Spinal cord (tissue), 10 donors: Measurements from ENCODE around the gene PDE6G. TPM values are rescaled to one million over a fixed set of nuclear protein-coding genes. Genes with fewer than 3 reads are reported as not detected.
A peak's percentile ranks its signal among the peaks of the same experiment; 100 is the strongest.

Source experiments
- DNase-seq, 6 donors: peaks; one replicate each; pipeline versions ENCODE4 v3.0.0 to v3.0.0-alpha.2; 2013 to 2015; ENCODE audit warnings: low spot score in 6 of 6, low read depth in 4 of 6
- H3K27ac ChIP-seq: one replicate; pipeline ENCODE4 v1.5.1; 2013; ENCODE audit warnings: low read depth, low read length, control low read depth
- H3K27me3 ChIP-seq: one replicate; pipeline ENCODE4 v1.6.1; 2013; ENCODE audit warnings: low read length; ENCODE audit not compliant: control insufficient read depth, insufficient read depth
- H3K36me3 ChIP-seq: one replicate; pipeline ENCODE4 v1.6.1; 2013; ENCODE audit warnings: low read length; ENCODE audit not compliant: control insufficient read depth, insufficient read depth
- H3K4me1 ChIP-seq: one replicate; pipeline ENCODE4 v1.6.1; 2013; ENCODE audit warnings: low read length; ENCODE audit not compliant: control insufficient read depth, insufficient read depth
- H3K4me3 ChIP-seq: one replicate; pipeline ENCODE4 v1.5.1; 2013; ENCODE audit warnings: low read depth, low read length, control low read depth
- H3K9me3 ChIP-seq: one replicate; pipeline ENCODE4 v1.6.1; 2013; ENCODE audit warnings: low read length; ENCODE audit not compliant: control insufficient read depth, insufficient read depth
- WGBS: methylation state at CpG from one replicate; pipeline ENCODE4 v1.1.5; 2013; ENCODE audit warnings: missing lambda C conversion rate; ENCODE audit not compliant: insufficient coverage; 5-methylcytosine and 5-hydroxymethylcytosine counted together
- polyA plus RNA-seq, 2 donors: library from polyadenylated mRNA; unstranded; fragments of 120-200 nt; gene quantifications; one replicate each; pipeline ENCODE4 v1.2.1, GENCODE V29; 2013; ENCODE audit not compliant: insufficient read length in 2 of 2
- total RNA-seq, 2 donors: library from RNA; depleted of rRNA in 1 of 2; stranded (reverse); fragments of 120-200 nt in 1 of 2; fragments of >200 nt in 1 of 2; gene quantifications; one replicate each; pipeline versions ENCODE4 v1.2.3 to v1.2.4, GENCODE V29; 2013 to 2014
- donor health status: healthy.

The PDE6G gene
- total and polyA plus RNA-seq, 4 donors: 1.9 to 3.7 (median 2.0) TPM; not detected in 1

- Histone ChIP-seq H3K27ac (no peak overlapping the region), H3K9me3 (no peaks in the 10 kb centered on the region), H3K27me3 (no peaks in the 10 kb centered on the region), H3K36me3 (peaks cover 80% of the 10 kb centered on the region), H3K4me1 (peaks cover 20% of the 10 kb centered on the region), H3K4me3 (no peak overlapping the region)
- DNase-seq: no peak
- WGBS: 93% methylated on average over 41 of the region's 41 CpGs
Observed at GRCh38 chr17:81687770-81688541, 31.6 kb upstream of the PDE6G start.

DNA sequence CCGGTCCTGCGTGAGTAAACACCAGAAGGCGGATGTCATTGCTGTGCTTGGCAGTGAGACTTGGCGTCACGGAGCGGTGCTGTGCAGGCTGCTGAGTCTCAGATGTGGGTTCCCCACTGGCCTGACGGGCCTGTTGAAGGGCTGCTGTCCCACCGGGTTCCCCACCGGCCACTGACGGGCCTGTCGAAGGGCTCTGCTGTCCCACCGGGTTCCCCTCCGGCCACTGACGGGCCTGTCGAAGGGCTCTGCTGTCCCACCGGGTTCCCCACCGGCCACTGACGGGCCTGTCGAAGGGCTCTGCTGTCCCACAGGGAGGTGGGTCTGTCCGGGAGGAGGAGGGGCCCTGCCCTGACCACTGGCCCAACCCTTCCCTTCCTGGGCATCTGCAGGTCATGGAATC is 30.3 kb upstream of the PDE6G start:
- H3K27me3 ChIP-seq: no peaks in the 10 kb centered on the region
- H3K27ac ChIP-seq: no peak overlapping the region
- WGBS: 95% methylated on average over 20 of the region's 20 CpGs
- DNase-seq: no peak
- H3K36me3 ChIP-seq: peaks cover 72% of the 10 kb centered on the region
- H3K4me3 ChIP-seq: no peak overlapping the region
- no peaks in the 10 kb centered on the region for H3K9me3 ChIP-seq
- peaks cover 34% of the 10 kb centered on the region for H3K4me1 ChIP-seq

GRCh38 chr17:81685108-81685507 is 28.8 kb upstream of the PDE6G start:
- WGBS: 74% methylated on average over 12 of the region's 12 CpGs
- Histone ChIP-seq H3K36me3 (peaks cover 72% of the 10 kb centered on the region), H3K9me3 (no peaks in the 10 kb centered on the region), H3K4me3 (no peak overlapping the region), H3K4me1 (peaks cover 37% of the 10 kb centered on the region), H3K27me3 (no peaks in the 10 kb centered on the region), H3K27ac (no peak overlapping the region)
- DNase-seq: no peak

DNA sequence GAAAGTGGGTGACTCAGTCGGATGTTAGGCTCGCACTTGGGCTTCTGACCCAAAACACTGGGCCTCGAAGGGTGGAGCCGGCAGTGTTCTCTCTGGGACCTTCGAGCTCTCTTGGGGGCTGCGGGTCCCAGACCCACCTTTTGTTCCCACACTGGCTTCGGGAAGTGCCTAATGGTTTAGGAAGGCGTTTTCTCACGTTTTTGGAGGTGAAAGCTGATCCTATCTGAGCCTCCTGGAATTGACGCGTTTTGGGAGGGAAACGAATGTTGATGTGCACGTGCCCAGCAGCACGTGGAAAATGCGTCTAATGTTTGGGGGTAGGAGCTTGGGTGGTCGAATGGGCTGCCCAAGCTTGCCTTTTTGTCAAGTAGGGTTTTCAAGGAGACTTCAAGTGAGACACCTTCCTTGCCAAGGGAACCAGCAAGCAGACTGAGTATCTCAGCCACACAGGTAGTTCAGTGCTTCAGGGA is 28.1 kb upstream of the PDE6G start:
- 8% methylated on average over 16 of the region's 16 CpGs for WGBS
- peaks cover 37% of the 10 kb centered on the region for H3K4me1 ChIP-seq
- H3K27ac ChIP-seq: no peak overlapping the region
- peak overlapping the region; percentile 97 for H3K4me3 ChIP-seq
- no peaks in the 10 kb centered on the region for H3K9me3 ChIP-seq
- H3K27me3 ChIP-seq: no peaks in the 10 kb centered on the region
- DNase-seq: no peak
- H3K36me3 ChIP-seq: peaks cover 72% of the 10 kb centered on the region

- Histone ChIP-seq H3K27me3 (no peaks in the 10 kb centered on the region), H3K27ac (peak within 1 kb of the TSS; percentile 67), H3K4me3 (peak within 1 kb of the TSS; percentile 97), H3K36me3 (peaks cover 70% of the 10 kb centered on the region), H3K9me3 (no peaks in the 10 kb centered on the region), H3K4me1 (peaks cover 37% of the 10 kb centered on the region)
- peak; percentile 96 to 100 (median 99) for DNase-seq
- WGBS: under 1% methylated on average over 112 of the region's 112 CpGs
Observed at GRCh38 chr17:81683584-81684441, 27.5 kb upstream of the PDE6G start, which contains the start of the genes ARL16 and HGS. ARL16 (minus strand) TSS chr17:81683797; CDS start chr17:81683753, 44 bp downstream. HGS (plus strand) TSS chr17:81684011; CDS start chr17:81684067, 56 bp downstream.

GRCh38 chr17:81683208-81683583 is 26.9 kb upstream of the PDE6G start:
- peak overlapping the region; percentile 97 for H3K4me3 ChIP-seq
- H3K27me3 ChIP-seq: no peaks in the 10 kb centered on the region
- peaks cover 37% of the 10 kb centered on the region for H3K4me1 ChIP-seq
- WGBS: under 1% methylated on average over 37 of the region's 37 CpGs
- H3K27ac ChIP-seq: peak overlapping the region; percentile 67
- peaks cover 66% of the 10 kb centered on the region for H3K36me3 ChIP-seq
- H3K9me3 ChIP-seq: no peaks in the 10 kb centered on the region
- no peak for DNase-seq

- H3K9me3 ChIP-seq: no peaks in the 10 kb centered on the region
- WGBS: 40% methylated on average over 16 of the region's 19 CpGs
- peaks cover 61% of the 10 kb centered on the region for H3K36me3 ChIP-seq
- H3K4me3 ChIP-seq: peak overlapping the region; percentile 97
- no peak overlapping the region for H3K27ac ChIP-seq
- peaks cover 37% of the 10 kb centered on the region for H3K4me1 ChIP-seq
- H3K27me3 ChIP-seq: no peaks in the 10 kb centered on the region
- peak in 1 of 6 donors; percentile 20 for DNase-seq
Observed at GRCh38 chr17:81682565-81683207, 26.3 kb upstream of the PDE6G start.

GRCh38 chr17:81681672-81682071 is 25.3 kb upstream of the PDE6G start:
- DNase-seq: peak in 1 of 6 donors; percentile 36
- Histone ChIP-seq H3K4me1 (peaks cover 44% of the 10 kb centered on the region), H3K27me3 (no peaks in the 10 kb centered on the region), H3K9me3 (no peaks in the 10 kb centered on the region), H3K27ac (no peak overlapping the region), H3K4me3 (no peak overlapping the region), H3K36me3 (peaks cover 59% of the 10 kb centered on the region)
- WGBS: 34% methylated on average over 17 of the region's 17 CpGs

DNA sequence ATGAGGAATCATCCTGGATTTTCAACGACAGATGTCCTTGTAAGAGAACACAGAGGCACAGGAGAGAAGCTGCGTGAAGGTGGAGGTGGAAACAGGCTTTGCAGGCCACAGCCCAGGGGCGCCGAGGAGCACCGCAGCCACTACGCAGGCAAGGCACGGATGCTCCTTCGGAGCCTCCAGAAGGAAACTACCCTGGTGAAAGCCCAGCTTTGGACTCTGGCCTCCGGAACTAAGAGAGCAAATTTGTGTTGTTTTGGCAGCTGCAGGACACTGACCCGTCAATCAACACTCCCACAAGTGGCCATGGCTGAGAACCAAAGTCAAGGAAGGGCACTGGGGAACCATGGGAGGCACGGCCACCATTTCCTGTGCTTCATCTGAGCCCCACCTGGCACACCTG is 23.8 kb upstream of the PDE6G start:
- H3K9me3 ChIP-seq: no peaks in the 10 kb centered on the region
- H3K27me3 ChIP-seq: no peaks in the 10 kb centered on the region
- H3K4me1 ChIP-seq: peaks cover 40% of the 10 kb centered on the region
- H3K27ac ChIP-seq: no peak overlapping the region
- WGBS: 94% methylated on average over 9 of the region's 11 CpGs
- DNase-seq: no peak
- H3K4me3 ChIP-seq: no peak overlapping the region
- H3K36me3 ChIP-seq: peaks cover 48% of the 10 kb centered on the region
